Body of pancreas (tissue), 4 donors: Measurements from ENCODE around the gene MARCHF11. TPM values are rescaled to one million over a fixed set of nuclear protein-coding genes. Genes with fewer than 3 reads are reported as not detected.

Source experiments
- ATAC-seq: fragments of 150-250 bp; one replicate; pipeline ENCODE4 v1.9.1; 2016
- DNase-seq, 4 donors: peaks; one replicate each; pipeline ENCODE4 v3.0.0-alpha.2; 2019
- H3K27ac ChIP-seq, 4 donors: fragments of 200-600 bp; sonication (generic); 1 replicate in 3 of 4; 2 replicates in 1 of 4; pipeline versions ENCODE4 v1.5.1 to v1.6.1; 2016 to 2019; ENCODE audit warnings: mild to moderate bottlenecking in 1 of 4, mixed read lengths in 1 of 4, moderate library complexity in 1 of 4
- H3K27me3 ChIP-seq, 2 donors: fragments of 200-600 bp; sonication (generic); one replicate each; pipeline ENCODE4 v1.6.0; 2016; ENCODE audit warnings: mild to moderate bottlenecking in 1 of 2
- H3K36me3 ChIP-seq, 2 donors: fragments of 200-600 bp; sonication (generic); replicated peaks in 1 of 2; 2 replicates each; pipeline ENCODE4 v1.5.1; 2016; ENCODE audit warnings: low read depth in 2 of 2; ENCODE audit not compliant: insufficient read depth in 1 of 2
- H3K4me1 ChIP-seq: fragments of 200-600 bp; sonication (generic); one replicate; pipeline ENCODE4 v1.6.0; 2016
- H3K4me3 ChIP-seq, 2 donors: fragments of 200-600 bp; sonication (generic); 1 replicate in 1 of 2; 2 replicates in 1 of 2; pipeline ENCODE4 v1.5.1; 2016 to 2019
- H3K9me3 ChIP-seq, 3 donors: fragments of 200-600 bp; sonication (generic); 1 replicate in 2 of 3; 2 replicates in 1 of 3; pipeline ENCODE4 v1.5.1; 2016
- CTCF ChIP-seq, 7 experiments: fragments of 450-650 bp in 4 of 7; fragments of 200-600 bp in 3 of 7; sonication (generic) in 3 of 7; IDR thresholded peaks; one replicate each; pipeline ENCODE4 v1.5.1; 2016 to 2019; ENCODE audit warnings: antibody characterized with exemption in 7 of 7
- POLR2A ChIP-seq, 3 donors: fragments of 450-650 bp; IDR thresholded peaks; one replicate each; pipeline ENCODE4 v1.6.1; 2016; ENCODE audit warnings: antibody characterized with exemption in 3 of 3, mild to moderate bottlenecking in 2 of 3
- WGBS, 2 donors: methylation state at CpG; one replicate each; pipeline ENCODE4 v1.1.5; 2017; 5-methylcytosine and 5-hydroxymethylcytosine counted together
- intact Hi-C: fragments of 100-400 bp; cut with DNase I; formaldehyde crosslinking; loops from one replicate; pipeline ENCODE4 v1.15.1; 2023
- total RNA-seq, 2 donors: library from RNA; depleted of rRNA; stranded (reverse); fragments of >200 nt; gene quantifications; one replicate each; pipeline ENCODE4 v1.1.0, GENCODE V29; 2016

The MARCHF11 gene
- total RNA-seq, 2 donors from 2014 or later = not detected

GRCh38 chr5:16140417-16140816 lies 39.2 kb downstream of the MARCHF11 start:
- TF ChIP-seq CTCF (IDR thresholded peaks at IDR 0.05) (no peak), POLR2A (IDR thresholded peaks at IDR 0.05) (no peak)
- no peaks in the 10 kb centered on the region for H3K27me3 ChIP-seq
- peaks cover 0 to 8% (median 0%) of the 10 kb centered on the region in 3 donors for H3K9me3 ChIP-seq
- H3K36me3 ChIP-seq = no peaks in the 10 kb centered on the region
- WGBS, 2 donors = 63 to 74% methylated on average over 3 of the region's 3 CpGs
- no peak overlapping the region for H3K27ac ChIP-seq
- no peak for DNase-seq
- no peaks in the 10 kb centered on the region for H3K4me1 ChIP-seq
- H3K4me3 ChIP-seq = no peak overlapping the region
- intact Hi-C loops = no loop called here
- no peak for ATAC-seq

GRCh38 chr5:16137177-16137576 lies 42.4 kb downstream of the MARCHF11 start:
- H3K27me3 ChIP-seq = no peaks in the 10 kb centered on the region
- DNase-seq (no peak), ATAC-seq (no peak)
- H3K9me3 ChIP-seq = peaks cover 0 to 8% (median 0%) of the 10 kb centered on the region in 3 donors
- intact Hi-C loops = no loop called here
- H3K4me3 ChIP-seq = no peak overlapping the region
- H3K36me3 ChIP-seq = no peaks in the 10 kb centered on the region
- H3K27ac ChIP-seq = no peak overlapping the region
- TF ChIP-seq POLR2A (IDR thresholded peaks at IDR 0.05) = no peak
- H3K4me1 ChIP-seq = no peaks in the 10 kb centered on the region

- no peaks in the 10 kb centered on the region for H3K27me3 ChIP-seq
- peaks cover 0 to 8% (median 0%) of the 10 kb centered on the region in 3 donors for H3K9me3 ChIP-seq
- ATAC-seq (no peak), DNase-seq (no peak)
- H3K36me3 ChIP-seq = no peaks in the 10 kb centered on the region
- H3K4me3 ChIP-seq = no peak overlapping the region
- no peak overlapping the region for H3K27ac ChIP-seq
- 76 to 80% methylated on average over 3 of the region's 3 CpGs for WGBS, 2 donors
- intact Hi-C loops = no loop called here
- no peaks in the 10 kb centered on the region for H3K4me1 ChIP-seq
- TF ChIP-seq POLR2A (IDR thresholded peaks at IDR 0.05) (no peak), CTCF (IDR thresholded peaks at IDR 0.05) (no peak)
These were observed 44.1 kb downstream of the MARCHF11 start for GRCh38 chr5:16135506-16135905.

- no peak for DNase-seq
- WGBS, 2 donors = 57 to 72% methylated on average over 1 of the region's 1 CpG
- no peak for TF ChIP-seq CTCF (IDR thresholded peaks at IDR 0.05)
- TF ChIP-seq POLR2A (IDR thresholded peaks at IDR 0.05) = no peak
- no peak overlapping the region for H3K27ac ChIP-seq
- intact Hi-C loops = no loop called here
- H3K4me1 ChIP-seq = no peaks in the 10 kb centered on the region
- H3K4me3 ChIP-seq = no peak overlapping the region
- no peaks in the 10 kb centered on the region for H3K36me3 ChIP-seq
- H3K9me3 ChIP-seq = peaks cover 0 to 8% (median 0%) of the 10 kb centered on the region in 3 donors
- no peak for ATAC-seq
- H3K27me3 ChIP-seq = no peaks in the 10 kb centered on the region
These were observed 44.6 kb downstream of the MARCHF11 start for GRCh38 chr5:16135003-16135402.

- DNase-seq = no peak
- 82 to 87% methylated on average over 3 of the region's 3 CpGs for WGBS, 2 donors
- TF ChIP-seq CTCF (IDR thresholded peaks at IDR 0.05) (no peak), POLR2A (IDR thresholded peaks at IDR 0.05) (no peak)
- no peaks in the 10 kb centered on the region for H3K27me3 ChIP-seq
- H3K4me1 ChIP-seq = no peaks in the 10 kb centered on the region
- H3K27ac ChIP-seq = no peak overlapping the region
- ATAC-seq = no peak
- H3K9me3 ChIP-seq = peaks cover 0 to 8% (median 0%) of the 10 kb centered on the region in 3 donors
- no peaks in the 10 kb centered on the region for H3K36me3 ChIP-seq
- intact Hi-C loops = no loop called here
- H3K4me3 ChIP-seq = no peak overlapping the region
These were observed 45.4 kb downstream of the MARCHF11 start for GRCh38 chr5:16134204-16134603.
